HepG2 (cell line): ENCODE data around the gene AZI2. TPM values are rescaled to one million over a fixed set of nuclear protein-coding genes. Genes with fewer than 3 reads are reported as not detected.

Source experiments
- ATAD3A ChIP-seq: sonication (generic); formaldehyde crosslinking; IDR thresholded peaks from 2 replicates; pipeline ENCODE4 v1.4.0; 2020; ENCODE audit warnings: missing genetic modification reagents
- HES4 ChIP-seq: sonication (generic); formaldehyde crosslinking; IDR thresholded peaks from 2 replicates; pipeline ENCODE4 v1.9.0; 2021; ENCODE audit warnings: mild to moderate bottlenecking, missing genetic modification reagents, borderline replicate concordance
- NFE2L1 ChIP-seq: sonication (generic); formaldehyde crosslinking; IDR thresholded peaks from 2 replicates; pipeline ENCODE4 v1.4.0; 2020; ENCODE audit warnings: missing genetic modification reagents, mild to moderate bottlenecking, borderline replicate concordance
- RFXANK ChIP-seq: IDR thresholded peaks from 2 replicates; pipeline ENCODE4 v1.6.1; 2016
- RFXAP ChIP-seq: sonication (generic); formaldehyde crosslinking; IDR thresholded peaks from 2 replicates; pipeline ENCODE4 v1.4.0; 2020; ENCODE audit warnings: missing genetic modification reagents, borderline replicate concordance
- SALL1 ChIP-seq: sonication (generic); formaldehyde crosslinking; IDR thresholded peaks from 2 replicates; pipeline ENCODE4 v1.8.0; 2022; ENCODE audit warnings: mild to moderate bottlenecking, missing genetic modification reagents
- SP5 ChIP-seq: IDR thresholded peaks from 2 replicates; pipeline ENCODE4 v1.6.1; 2016; ENCODE audit warnings: low read depth, borderline replicate concordance
- TAF15 ChIP-seq: fragments of 200-400 bp; formaldehyde crosslinking; IDR thresholded peaks from one replicate; pipeline ENCODE4 v1.6.1; 2018; ENCODE audit warnings: mild to moderate bottlenecking, low read depth, low read length; ENCODE audit not compliant: poor library complexity, severe bottlenecking
- TBL1XR1 ChIP-seq: fragments of 150-350 bp; IDR thresholded peaks from 2 replicates; pipeline ENCODE4 v1.6.1; 2014; ENCODE audit warnings: borderline replicate concordance, low read length; ENCODE audit not compliant: partially characterized antibody
- TEF ChIP-seq: sonication (generic); formaldehyde crosslinking; IDR thresholded peaks from 2 replicates; pipeline ENCODE4 v1.5.0; 2020; ENCODE audit warnings: missing genetic modification reagents
- ZEB1 ChIP-seq: IDR thresholded peaks from 2 replicates; pipeline ENCODE4 v1.6.1; 2012; ENCODE audit warnings: mild to moderate bottlenecking, low read depth, inconsistent platforms; ENCODE audit not compliant: insufficient replicate concordance
- ZNF234 ChIP-seq: sonication (generic); formaldehyde crosslinking; conservative IDR thresholded peaks from 2 replicates; pipeline ENCODE4 v1.5.1; 2020; ENCODE audit warnings: mild to moderate bottlenecking, missing genetic modification reagents
- ZNF335 ChIP-seq: sonication (generic); formaldehyde crosslinking; IDR thresholded peaks from 2 replicates; pipeline ENCODE4 v1.4.0; 2020; ENCODE audit warnings: missing genetic modification reagents
- ZNF576 ChIP-seq: sonication (generic); formaldehyde crosslinking; IDR thresholded peaks from 2 replicates; pipeline ENCODE4 v1.4.0; 2020; ENCODE audit warnings: mild to moderate bottlenecking, missing genetic modification reagents
- ZNF605 ChIP-seq: sonication (generic); formaldehyde crosslinking; IDR thresholded peaks from 2 replicates; pipeline ENCODE4 v1.8.0; 2022; ENCODE audit warnings: mild to moderate bottlenecking, missing genetic modification reagents
- ZNF672 ChIP-seq: sonication (generic); formaldehyde crosslinking; IDR thresholded peaks from 2 replicates; pipeline ENCODE4 v1.8.1; 2022; ENCODE audit warnings: missing genetic modification reagents
- ZNF776 ChIP-seq: sonication (generic); formaldehyde crosslinking; IDR thresholded peaks from 2 replicates; pipeline ENCODE4 v1.4.0; 2020; ENCODE audit warnings: mild to moderate bottlenecking, missing genetic modification reagents
- ZSCAN25 ChIP-seq: sonication (generic); formaldehyde crosslinking; IDR thresholded peaks from 2 replicates; pipeline ENCODE4 v1.8.0; 2022; ENCODE audit warnings: mild to moderate bottlenecking, missing genetic modification reagents
- polyA plus RNA-seq, 8 experiments: library from polyadenylated mRNA; depleted of rRNA in 3 of 8; stranded (reverse) in 7 of 8; unstranded in 1 of 8; fragments of >200 nt; fragmentation: Illumina TruSeq in 4 of 8; extraction: Trizol in 4 of 8; gene quantifications; 2 replicates each; pipeline versions ENCODE4 v1.2.1 to v1.2.3, GENCODE V29; 2011 to 2016; ENCODE audit warnings: low read depth in 4 of 8, missing spikeins in 1 of 8, mixed read lengths in 1 of 8; ENCODE audit not compliant: insufficient read depth in 1 of 8
- total RNA-seq, 5 experiments: library from RNA; depleted of rRNA; stranded (reverse); fragments of >200 nt; fragmentation: Illumina TruSeq; extraction: Trizol; gene quantifications; 2 replicates each; pipeline ENCODE4 v1.2.3, GENCODE V29; 2016; ENCODE audit warnings: low read depth in 1 of 5
- TF ChIP-seq, protein P1 (sequence below): sonication (generic); formaldehyde crosslinking; IDR thresholded peaks from 2 replicates; pipeline ENCODE4 v1.8.0; 2023; ENCODE audit warnings: mild to moderate bottlenecking, missing genetic modification reagents
- TF ChIP-seq, protein P2 (sequence below): sonication (generic); formaldehyde crosslinking; IDR thresholded peaks from 2 replicates; pipeline ENCODE4 v1.4.0; 2020; ENCODE audit warnings: mild to moderate bottlenecking, low read depth, missing genetic modification reagents
- TF ChIP-seq, protein P3 (sequence below): sonication (generic); formaldehyde crosslinking; IDR thresholded peaks from 2 replicates; pipeline ENCODE4 v1.5.0; 2020; ENCODE audit warnings: mild to moderate bottlenecking, missing genetic modification reagents
- TF ChIP-seq, protein P4 (sequence below): sonication (generic); formaldehyde crosslinking; IDR thresholded peaks from 2 replicates; pipeline ENCODE4 v1.5.1; 2020; ENCODE audit warnings: mild to moderate bottlenecking, missing genetic modification reagents, borderline replicate concordance

AZI2 gene
- total and polyA plus RNA-seq, 2 of the 13 experiments (the other 11 are each of a cell fraction or from before 2014, with no cell fraction given) = 43.7 to 49.8 TPM

DNA sequence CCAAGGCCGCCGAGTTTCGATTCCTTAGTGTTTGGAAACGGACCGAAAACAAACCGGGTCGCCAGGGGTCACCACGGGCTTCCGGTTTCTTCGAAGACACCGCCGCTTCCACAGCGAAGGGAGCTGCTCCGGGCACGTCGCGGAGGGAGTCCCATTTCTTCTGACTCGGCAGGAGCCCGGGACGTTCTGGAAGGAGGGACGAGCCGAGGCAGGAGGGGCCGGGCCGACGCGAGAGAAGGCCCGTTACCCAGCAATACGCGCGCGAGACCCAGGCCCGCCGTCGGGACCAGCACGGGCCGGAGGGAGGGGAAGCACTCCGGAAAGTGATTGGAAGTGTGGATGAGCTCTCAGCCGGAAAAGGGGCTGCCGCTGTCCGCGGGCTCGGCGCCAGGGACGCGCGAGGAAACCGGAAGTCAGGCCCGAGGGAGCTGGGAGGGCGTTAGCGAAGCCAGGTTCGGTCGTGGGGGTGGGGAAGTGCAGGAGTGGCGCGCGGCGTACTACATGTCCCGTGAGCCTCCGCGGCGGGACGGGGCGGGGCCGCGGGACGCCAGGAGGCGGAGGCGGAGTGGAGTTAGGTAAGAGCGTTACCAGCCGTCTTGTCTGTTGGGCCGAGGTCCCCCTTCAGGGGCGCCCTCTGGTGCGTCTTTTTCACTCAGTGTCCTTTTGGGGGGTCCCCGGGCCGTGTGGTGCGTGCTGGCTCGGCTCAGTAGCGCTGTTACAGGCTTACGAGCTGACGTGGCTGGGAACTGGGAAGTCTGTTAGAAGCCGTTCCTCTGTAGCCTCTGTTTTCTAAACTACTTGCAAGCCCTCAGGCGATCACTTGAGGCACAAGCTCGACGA is at the start of gene AZI2, which contains the start of gene ZCWPW2 (continued):
- TF ChIP-seq, protein P1, sequence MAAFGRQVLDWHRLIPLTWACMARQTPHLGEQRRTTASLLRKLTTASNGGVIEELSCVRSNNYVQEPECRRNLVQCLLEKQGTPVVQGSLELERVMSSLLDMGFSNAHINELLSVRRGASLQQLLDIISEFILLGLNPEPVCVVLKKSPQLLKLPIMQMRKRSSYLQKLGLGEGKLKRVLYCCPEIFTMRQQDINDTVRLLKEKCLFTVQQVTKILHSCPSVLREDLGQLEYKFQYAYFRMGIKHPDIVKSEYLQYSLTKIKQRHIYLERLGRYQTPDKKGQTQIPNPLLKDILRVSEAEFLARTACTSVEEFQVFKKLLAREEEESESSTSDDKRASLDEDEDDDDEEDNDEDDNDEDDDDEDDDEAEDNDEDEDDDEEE (CRISPR knock-in tag) = no peak
- TF ChIP-seq TAF15 = no peak
- 0 out of 2 replicates have a peak, but pooled peaks have one; percentile 22 for TF ChIP-seq ZNF576
- TF ChIP-seq ZEB1 = no peak
- TF ChIP-seq ZNF605 = peak; percentile 92
- no peak for TF ChIP-seq RFXAP (CRISPR knock-in tag)
- TF ChIP-seq, protein P2, sequence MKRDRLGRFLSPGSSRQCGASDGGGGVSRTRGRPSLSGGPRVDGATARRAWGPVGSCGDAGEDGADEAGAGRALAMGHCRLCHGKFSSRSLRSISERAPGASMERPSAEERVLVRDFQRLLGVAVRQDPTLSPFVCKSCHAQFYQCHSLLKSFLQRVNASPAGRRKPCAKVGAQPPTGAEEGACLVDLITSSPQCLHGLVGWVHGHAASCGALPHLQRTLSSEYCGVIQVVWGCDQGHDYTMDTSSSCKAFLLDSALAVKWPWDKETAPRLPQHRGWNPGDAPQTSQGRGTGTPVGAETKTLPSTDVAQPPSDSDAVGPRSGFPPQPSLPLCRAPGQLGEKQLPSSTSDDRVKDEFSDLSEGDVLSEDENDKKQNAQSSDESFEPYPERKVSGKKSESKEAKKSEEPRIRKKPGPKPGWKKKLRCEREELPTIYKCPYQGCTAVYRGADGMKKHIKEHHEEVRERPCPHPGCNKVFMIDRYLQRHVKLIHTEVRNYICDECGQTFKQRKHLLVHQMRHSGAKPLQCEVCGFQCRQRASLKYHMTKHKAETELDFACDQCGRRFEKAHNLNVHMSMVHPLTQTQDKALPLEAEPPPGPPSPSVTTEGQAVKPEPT (CRISPR knock-in tag) = no peak; the same call in 1 of the 2 replicates
- peak; percentile 83 for TF ChIP-seq SP5
- peak; percentile 81 for TF ChIP-seq ZNF335
- TF ChIP-seq RFXANK = no peak; the same call in 1 of the 2 replicates
- peak; percentile 61; the same call in 1 of the 2 replicates for TF ChIP-seq ZSCAN25
- no peak for TF ChIP-seq NFE2L1 (CRISPR knock-in tag)
- no peak for TF ChIP-seq HES4 (CRISPR knock-in tag)
- TF ChIP-seq, protein P3, sequence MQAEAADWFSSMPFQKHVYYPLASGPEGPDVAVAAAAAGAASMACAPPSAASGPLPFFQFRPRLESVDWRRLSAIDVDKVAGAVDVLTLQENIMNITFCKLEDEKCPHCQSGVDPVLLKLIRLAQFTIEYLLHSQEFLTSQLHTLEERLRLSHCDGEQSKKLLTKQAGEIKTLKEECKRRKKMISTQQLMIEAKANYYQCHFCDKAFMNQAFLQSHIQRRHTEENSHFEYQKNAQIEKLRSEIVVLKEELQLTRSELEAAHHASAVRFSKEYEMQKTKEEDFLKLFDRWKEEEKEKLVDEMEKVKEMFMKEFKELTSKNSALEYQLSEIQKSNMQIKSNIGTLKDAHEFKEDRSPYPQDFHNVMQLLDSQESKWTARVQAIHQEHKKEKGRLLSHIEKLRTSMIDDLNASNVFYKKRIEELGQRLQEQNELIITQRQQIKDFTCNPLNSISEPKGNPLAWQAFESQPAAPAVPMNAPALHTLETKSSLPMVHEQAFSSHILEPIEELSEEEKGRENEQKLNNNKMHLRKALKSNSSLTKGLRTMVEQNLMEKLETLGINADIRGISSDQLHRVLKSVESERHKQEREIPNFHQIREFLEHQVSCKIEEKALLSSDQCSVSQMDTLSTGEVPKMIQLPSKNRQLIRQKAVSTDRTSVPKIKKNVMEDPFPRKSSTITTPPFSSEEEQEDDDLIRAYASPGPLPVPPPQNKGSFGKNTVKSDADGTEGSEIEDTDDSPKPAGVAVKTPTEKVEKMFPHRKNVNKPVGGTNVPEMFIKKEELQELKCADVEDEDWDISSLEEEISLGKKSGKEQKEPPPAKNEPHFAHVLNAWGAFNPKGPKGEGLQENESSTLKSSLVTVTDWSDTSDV (CRISPR knock-in tag) = no peak
- peak; percentile 90; the same call in 1 of the 2 replicates for TF ChIP-seq ZNF776 (CRISPR knock-in tag)
- peak; percentile 88 for TF ChIP-seq SALL1 (CRISPR knock-in tag)
- TF ChIP-seq TEF (CRISPR knock-in tag) = no peak
- no peak for TF ChIP-seq ZNF672 (CRISPR knock-in tag)
- TF ChIP-seq ATAD3A = no peak
- no peak for TF ChIP-seq ZNF234 (CRISPR knock-in tag)
- peak; percentile 62 for TF ChIP-seq TBL1XR1
- TF ChIP-seq, protein P4, sequence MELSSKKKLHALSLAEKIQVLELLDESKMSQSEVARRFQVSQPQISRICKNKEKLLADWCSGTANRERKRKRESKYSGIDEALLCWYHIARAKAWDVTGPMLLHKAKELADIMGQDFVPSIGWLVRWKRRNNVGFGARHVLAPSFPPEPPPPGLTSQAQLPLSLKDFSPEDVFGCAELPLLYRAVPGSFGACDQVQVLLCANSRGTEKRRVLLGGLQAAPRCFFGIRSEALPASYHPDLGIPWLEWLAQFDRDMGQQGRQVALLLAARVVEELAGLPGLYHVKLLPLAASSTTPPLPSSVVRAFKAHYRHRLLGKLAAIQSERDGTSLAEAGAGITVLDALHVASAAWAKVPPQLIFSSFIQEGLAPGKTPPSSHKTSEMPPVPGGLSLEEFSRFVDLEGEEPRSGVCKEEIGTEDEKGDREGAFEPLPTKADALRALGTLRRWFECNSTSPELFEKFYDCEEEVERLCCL (CRISPR knock-in tag) = no peak
